ENCODE results near the gene CBARP. TPM values are rescaled to one million over a fixed set of nuclear protein-coding genes. Genes with fewer than 3 reads are reported as not detected.
A peak's percentile ranks its signal among the peaks of the same experiment; 100 is the strongest.

CBARP gene
- total and polyA plus RNA-seq, 7 experiments from 2014 or later, result 0.15 to 0.27 TPM; not detected in 5

DNA sequence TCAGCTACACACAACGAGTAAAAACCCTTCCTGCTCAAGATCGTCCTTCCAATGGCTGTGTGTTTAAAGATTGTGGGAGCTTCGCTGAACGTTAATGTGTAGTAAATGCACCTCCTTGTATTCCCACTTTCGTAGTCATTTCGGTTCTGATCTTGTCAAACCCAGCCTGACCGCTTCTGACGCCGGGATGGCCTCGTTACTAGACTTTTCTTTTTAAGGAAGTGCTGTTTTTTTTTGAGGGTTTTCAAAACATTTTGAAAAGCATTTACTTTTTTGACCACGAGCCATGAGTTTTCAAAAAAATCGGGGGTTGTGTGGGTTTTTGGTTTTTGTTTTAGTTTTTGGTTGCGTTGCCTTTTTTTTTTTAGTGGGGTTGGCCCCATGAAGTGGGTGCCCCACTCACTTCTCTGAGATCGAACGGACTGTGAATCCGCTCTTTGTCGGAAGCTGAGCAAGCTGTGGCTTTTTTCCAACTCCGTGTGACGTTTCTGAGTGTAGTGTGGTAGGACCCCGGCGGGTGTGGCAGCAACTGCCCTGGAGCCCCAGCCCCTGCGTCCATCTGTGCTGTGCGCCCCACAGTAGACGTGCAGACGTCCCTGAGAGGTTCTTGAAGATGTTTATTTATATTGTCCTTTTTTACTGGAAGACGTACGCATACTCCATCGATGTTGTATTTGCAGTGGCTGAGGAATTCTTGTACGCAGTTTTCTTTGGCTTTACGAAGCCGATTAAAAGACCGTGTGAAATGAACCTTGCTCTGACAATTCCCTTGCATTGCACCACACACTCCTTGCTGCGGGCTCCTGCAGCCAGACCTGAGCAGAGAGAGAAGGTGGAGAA, 34.8 kb upstream of the CBARP start:
- peak overlapping the region; percentile 82 for H3K27ac ChIP-seq (ENCODE audit: low read depth, low read length)
- peak overlapping the region; percentile 33 to 96 (median 75) for H3K4me3 Mint-ChIP-seq
- H3K9me3 Mint-ChIP-seq, result peaks cover 0 to 13% (median 0%) of the 10 kb centered on the region in 11 donors
- no peak overlapping the region for H3K4me3 ChIP-seq (ENCODE audit: low read length)
- H3K9me3 ChIP-seq (ENCODE audit: control insufficient read depth in 2 of 3, low read length in 3 of 3), result no peaks in the 10 kb centered on the region
- peak overlapping the region; percentile 35 to 91 (median 82) for H3K27ac Mint-ChIP-seq
- H3K36me3 ChIP-seq (ENCODE audit: control insufficient read depth in 2 of 3, insufficient read depth in 3 of 3, low read length in 3 of 3), result peaks cover 39 to 48% (median 42%) of the 10 kb centered on the region in 3 experiments
- peaks cover 0 to 37% (median 23%) of the 10 kb centered on the region in 5 donors for H3K36me3 Mint-ChIP-seq
- H3K4me1 Mint-ChIP-seq, result peaks cover 46 to 66% (median 60%) of the 10 kb centered on the region in 7 donors
- ChIA-PET CTCF (interaction anchor here (1.0 kb wide), 1 partner anchor 29 kb away, joined by 5 read pairs; no protein-coding TSS in a partner anchor), POLR2A (interaction anchor here (0.7 to 6.6 kb wide), 9 partner anchors 9 to 219 kb away, joined by 3 to 60 read pairs (median 5); no protein-coding TSS in a partner anchor)
- DNase-seq (no peak), ATAC-seq (no peak)
- intact Hi-C loops (cut with micrococcal nuclease), result no loop called here
- H3K4me1 ChIP-seq (ENCODE audit: control insufficient read depth in 2 of 2, insufficient read depth in 2 of 2, low read length in 2 of 2), result peaks cover 68 to 77% of the 10 kb centered on the region in 2 donors
- peaks cover 0 to 2% (median 0%) of the 10 kb centered on the region in 5 donors for H3K27me3 Mint-ChIP-seq
- H3K27me3 ChIP-seq (ENCODE audit: control insufficient read depth in 2 of 2, insufficient read depth in 2 of 2, low read length in 2 of 2), result no peaks in the 10 kb centered on the region

DNA sequence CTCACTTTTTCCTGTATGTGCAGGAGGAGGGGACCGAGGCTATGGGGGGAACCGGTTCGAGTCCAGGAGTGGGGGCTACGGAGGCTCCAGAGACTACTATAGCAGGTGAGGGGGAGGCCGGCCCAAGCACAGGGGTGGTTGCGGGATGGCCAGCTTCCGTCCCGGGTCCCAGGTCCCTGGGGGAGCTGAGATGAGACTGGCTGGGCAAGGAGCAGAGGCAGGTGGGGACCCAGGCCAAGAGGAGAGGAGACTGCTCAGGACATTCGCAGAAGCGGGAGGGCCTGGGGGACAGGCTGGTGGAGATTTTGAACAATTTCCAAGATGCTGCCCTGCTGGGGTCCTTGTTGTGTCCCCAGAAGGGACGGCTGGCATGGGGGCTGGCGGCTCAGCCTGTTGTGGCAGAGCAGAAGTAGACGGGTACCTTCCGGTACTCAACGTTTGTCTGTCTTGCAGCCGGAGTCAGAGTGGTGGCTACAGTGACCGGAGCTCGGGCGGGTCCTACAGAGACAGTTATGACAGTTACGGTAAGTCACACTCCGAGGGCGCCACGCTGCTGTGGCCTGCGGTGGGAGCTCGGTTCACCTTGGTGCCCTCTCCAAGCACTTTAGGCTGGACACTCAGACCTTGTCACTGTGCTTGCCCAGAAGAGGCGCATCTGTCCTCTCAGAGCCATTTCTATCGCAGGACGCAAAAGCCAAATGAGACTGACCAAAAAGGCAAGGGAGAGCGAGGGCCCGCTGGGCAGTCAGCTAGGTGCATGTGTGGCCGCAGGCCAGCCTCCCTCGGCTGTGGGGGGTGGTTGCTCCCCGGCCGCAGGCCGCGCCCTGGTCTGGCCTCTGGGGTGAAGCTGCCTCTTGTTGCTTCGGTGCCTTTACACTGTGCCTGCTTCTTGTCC, 34.0 kb upstream of the CBARP start:
- Histone ChIP-seq H3K4me3 (ENCODE audit: low read length) (peak overlapping the region; percentile 76), H3K4me1 (ENCODE audit: control insufficient read depth in 2 of 2, insufficient read depth in 2 of 2, low read length in 2 of 2) (peaks cover 75 to 80% of the 10 kb centered on the region in 2 donors), H3K9me3 (ENCODE audit: control insufficient read depth in 2 of 3, low read length in 3 of 3) (no peaks in the 10 kb centered on the region), H3K27me3 (ENCODE audit: control insufficient read depth in 2 of 2, insufficient read depth in 2 of 2, low read length in 2 of 2) (no peaks in the 10 kb centered on the region), H3K27ac (ENCODE audit: low read depth, low read length) (peak overlapping the region; percentile 82), H3K36me3 (ENCODE audit: control insufficient read depth in 2 of 3, insufficient read depth in 3 of 3, low read length in 3 of 3) (peaks cover 39 to 44% (median 42%) of the 10 kb centered on the region in 3 experiments)
- Mint-ChIP-seq H3K36me3 (peaks cover 0 to 37% (median 23%) of the 10 kb centered on the region in 5 donors), H3K4me3 (peak overlapping the region; percentile 88 to 96 (median 90)), H3K9me3 (peaks cover 0 to 11% (median 0%) of the 10 kb centered on the region in 11 donors), H3K27ac (peak overlapping the region; percentile 55 to 94 (median 90)), H3K4me1 (peaks cover 49 to 70% (median 60%) of the 10 kb centered on the region in 7 donors), H3K27me3 (peaks cover 0 to 6% (median 0%) of the 10 kb centered on the region in 5 donors)
- intact Hi-C loops (cut with micrococcal nuclease), result no loop called here
- POLR2A ChIA-PET, result interaction anchor here (0.5 to 6.6 kb wide), 5 partner anchors 10 to 611 kb away, joined by 3 to 60 read pairs (median 7); no protein-coding TSS in a partner anchor
- ATAC-seq (no peak), DNase-seq (no peak)
- CTCF ChIA-PET, result interaction anchor here (1.0 kb wide), 1 partner anchor 28 kb away, joined by 3 read pairs; no protein-coding TSS in a partner anchor

- Mint-ChIP-seq H3K27ac (peak overlapping the region; percentile 84 to 94 (median 91)), H3K4me1 (peaks cover 46 to 66% (median 55%) of the 10 kb centered on the region in 7 donors), H3K4me3 (peak overlapping the region; percentile 88 to 96 (median 90)), H3K36me3 (peaks cover 0 to 37% (median 23%) of the 10 kb centered on the region in 5 donors), H3K27me3 (peaks cover 0 to 6% (median 0%) of the 10 kb centered on the region in 5 donors), H3K9me3 (peaks cover 0 to 11% (median 0%) of the 10 kb centered on the region in 11 donors)
- DNase-seq, result no peak
- Histone ChIP-seq H3K4me3 (ENCODE audit: low read length) (peak overlapping the region; percentile 76), H3K9me3 (ENCODE audit: control insufficient read depth in 2 of 3, low read length in 3 of 3) (no peaks in the 10 kb centered on the region), H3K4me1 (ENCODE audit: control insufficient read depth in 2 of 2, insufficient read depth in 2 of 2, low read length in 2 of 2) (peaks cover 71 to 72% of the 10 kb centered on the region in 2 donors), H3K27ac (ENCODE audit: low read depth, low read length) (peak overlapping the region; percentile 82), H3K27me3 (ENCODE audit: control insufficient read depth in 2 of 2, insufficient read depth in 2 of 2, low read length in 2 of 2) (no peaks in the 10 kb centered on the region), H3K36me3 (ENCODE audit: control insufficient read depth in 2 of 3, insufficient read depth in 3 of 3, low read length in 3 of 3) (peaks cover 39 to 44% (median 42%) of the 10 kb centered on the region in 3 experiments)
- intact Hi-C loops (cut with micrococcal nuclease), result no loop called here
- ChIA-PET CTCF (interaction anchor here (1.0 kb wide), 1 partner anchor 27 kb away, joined by 3 read pairs; no protein-coding TSS in a partner anchor), POLR2A (interaction anchor here (1.8 to 6.6 kb wide), 3 partner anchors 9 to 27 kb away, joined by 7 to 60 read pairs (median 22); no protein-coding TSS in a partner anchor)
- no peak for ATAC-seq
Observed at GRCh38 chr19:1270854-1271527, 33.2 kb upstream of the CBARP start.

- intact Hi-C loops (cut with micrococcal nuclease), result no loop called here
Observed at GRCh38 chr19:1270213-1270853, 32.5 kb upstream of the CBARP start.

GRCh38 chr19:1269478-1270212, 31.8 kb upstream of the CBARP start:
- Mint-ChIP-seq H3K36me3 (peaks cover 0 to 37% (median 23%) of the 10 kb centered on the region in 5 donors), H3K27ac (peak overlapping the region; percentile 86 to 94 (median 91)), H3K4me3 (peak overlapping the region; percentile 88 to 96 (median 90)), H3K9me3 (peaks cover 0 to 11% (median 0%) of the 10 kb centered on the region in 11 donors), H3K27me3 (peaks cover 0 to 6% (median 0%) of the 10 kb centered on the region in 5 donors), H3K4me1 (peaks cover 53 to 73% (median 62%) of the 10 kb centered on the region in 7 donors)
- H3K9me3 ChIP-seq (ENCODE audit: control insufficient read depth in 2 of 3, low read length in 3 of 3), result no peaks in the 10 kb centered on the region
- peak; percentile 78 to 93 (median 89) for DNase-seq
- intact Hi-C loops (cut with micrococcal nuclease), result loop anchor here (1.0 to 10.0 kb wide), 7 partner anchors 8 to 585 kb away; partner anchors contain the start of genes STK11 (in 2 of the 2), ATP5F1D (in 1 of the 2), GPX4 (in 1 of the 2) and PTBP1 (in 1 of the 2)
- H3K4me3 ChIP-seq (ENCODE audit: low read length), result peak overlapping the region; percentile 76
- peak; percentile 58 for ATAC-seq
- ChIA-PET POLR2A (interaction anchor here (0.6 to 14.9 kb wide), 59 partner anchors 8 to 1206 kb away, joined by 3 to 366 read pairs (median 4); partner anchors contain the start of genes ABCA7, ARHGAP45, ATP5F1D and CBARP), CTCF (interaction anchor here (0.8 to 5.1 kb wide), 7 partner anchors 10 to 773 kb away, joined by 3 to 164 read pairs (median 4); partner anchors contain the start of gene ABCA7)
- peak overlapping the region; percentile 82 for H3K27ac ChIP-seq (ENCODE audit: low read depth, low read length)
- peaks cover 65 to 67% of the 10 kb centered on the region in 2 donors for H3K4me1 ChIP-seq (ENCODE audit: control insufficient read depth in 2 of 2, insufficient read depth in 2 of 2, low read length in 2 of 2)
- H3K27me3 ChIP-seq (ENCODE audit: control insufficient read depth in 2 of 2, insufficient read depth in 2 of 2, low read length in 2 of 2), result no peaks in the 10 kb centered on the region
- peaks cover 38 to 39% (median 39%) of the 10 kb centered on the region in 3 experiments for H3K36me3 ChIP-seq (ENCODE audit: control insufficient read depth in 2 of 3, insufficient read depth in 3 of 3, low read length in 3 of 3)

More at GRCh38 chr19:1270213-1270853, 32.5 kb upstream of the CBARP start:
- Histone ChIP-seq H3K27me3 (ENCODE audit: control insufficient read depth in 2 of 2, insufficient read depth in 2 of 2, low read length in 2 of 2) (no peaks in the 10 kb centered on the region), H3K4me3 (ENCODE audit: low read length) (peak overlapping the region; percentile 76), H3K9me3 (ENCODE audit: control insufficient read depth in 2 of 3, low read length in 3 of 3) (no peaks in the 10 kb centered on the region), H3K4me1 (ENCODE audit: control insufficient read depth in 2 of 2, insufficient read depth in 2 of 2, low read length in 2 of 2) (peaks cover 71% of the 10 kb centered on the region in 2 donors), H3K27ac (ENCODE audit: low read depth, low read length) (peak overlapping the region; percentile 82), H3K36me3 (ENCODE audit: control insufficient read depth in 2 of 3, insufficient read depth in 3 of 3, low read length in 3 of 3) (peaks cover 39 to 44% (median 42%) of the 10 kb centered on the region in 3 experiments)
- peak overlapping the region; percentile 84 to 94 (median 91) for H3K27ac Mint-ChIP-seq
- POLR2A ChIA-PET, result interaction anchor here (1.7 to 6.6 kb wide), 4 partner anchors 10 to 26 kb away, joined by 16 to 229 read pairs (median 40); no protein-coding TSS in a partner anchor
- ATAC-seq (no peak), DNase-seq (no peak)
- peaks cover 0 to 37% (median 23%) of the 10 kb centered on the region in 5 donors for H3K36me3 Mint-ChIP-seq
- peak overlapping the region; percentile 88 to 96 (median 90) for H3K4me3 Mint-ChIP-seq
- peaks cover 50 to 69% (median 59%) of the 10 kb centered on the region in 7 donors for H3K4me1 Mint-ChIP-seq
- CTCF ChIA-PET, result no interaction called here
- H3K9me3 Mint-ChIP-seq, result peaks cover 0 to 11% (median 0%) of the 10 kb centered on the region in 11 donors
- peaks cover 0 to 6% (median 0%) of the 10 kb centered on the region in 5 donors for H3K27me3 Mint-ChIP-seq

All from naive thymus-derived CD4-positive, alpha-beta T cell (primary cell).